KOPT-K1 (cell line): ENCODE measurements around the gene SLC45A2.
"Not testable (repeated sequence)": the region's sequence is repeated elsewhere in the genome, so short reads cannot be mapped to it uniquely, and the experiment has no call there.

ENCODE experiments used
- H3K27ac ChIP-seq: fragments of 200-600 bp; sonication (generic); 2 replicates; pipeline ENCODE4 v1.5.1; 2016; ENCODE audit warnings: antibody characterized with exemption, mild to moderate bottlenecking, low read depth, low read length; ENCODE audit not compliant: poor library complexity, severe bottlenecking
- H3K36me3 ChIP-seq: fragments of 200-600 bp; sonication (generic); 2 replicates; pipeline ENCODE4 v1.5.1; 2017; ENCODE audit warnings: antibody characterized with exemption, mild to moderate bottlenecking, low read length, moderate library complexity; ENCODE audit not compliant: insufficient read depth
- H3K9me3 ChIP-seq: fragments of 200-600 bp; sonication (generic); 2 replicates; pipeline ENCODE4 v1.5.1; 2017; ENCODE audit warnings: antibody characterized with exemption, low read length, mild to moderate bottlenecking; ENCODE audit not compliant: insufficient read depth, poor library complexity, severe bottlenecking

SLC45A2 gene

DNA sequence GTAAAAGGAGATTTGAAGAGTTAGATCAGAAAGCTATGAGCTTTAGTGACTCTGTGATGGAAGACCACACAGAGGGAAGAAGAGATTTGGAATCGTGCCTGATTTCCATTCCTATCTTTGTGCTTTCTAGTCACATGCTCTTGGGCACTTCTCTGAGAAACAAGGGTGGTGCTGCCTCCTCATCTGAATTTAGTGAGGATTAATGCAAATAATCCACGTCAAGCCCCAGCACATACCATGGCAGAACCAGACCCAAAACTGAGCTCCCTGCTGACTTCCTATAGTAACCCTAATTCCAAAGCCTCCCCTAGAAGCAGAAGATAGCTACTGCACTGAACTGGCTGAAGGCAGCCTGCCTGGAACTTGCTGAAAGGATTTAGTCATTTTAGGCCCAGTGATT lies 17.7 kb downstream of the SLC45A2 start:
- no peak overlapping the region for H3K27ac ChIP-seq
- H3K36me3 ChIP-seq = no peaks in the 10 kb centered on the region
- no peaks in the 10 kb centered on the region for H3K9me3 ChIP-seq

DNA sequence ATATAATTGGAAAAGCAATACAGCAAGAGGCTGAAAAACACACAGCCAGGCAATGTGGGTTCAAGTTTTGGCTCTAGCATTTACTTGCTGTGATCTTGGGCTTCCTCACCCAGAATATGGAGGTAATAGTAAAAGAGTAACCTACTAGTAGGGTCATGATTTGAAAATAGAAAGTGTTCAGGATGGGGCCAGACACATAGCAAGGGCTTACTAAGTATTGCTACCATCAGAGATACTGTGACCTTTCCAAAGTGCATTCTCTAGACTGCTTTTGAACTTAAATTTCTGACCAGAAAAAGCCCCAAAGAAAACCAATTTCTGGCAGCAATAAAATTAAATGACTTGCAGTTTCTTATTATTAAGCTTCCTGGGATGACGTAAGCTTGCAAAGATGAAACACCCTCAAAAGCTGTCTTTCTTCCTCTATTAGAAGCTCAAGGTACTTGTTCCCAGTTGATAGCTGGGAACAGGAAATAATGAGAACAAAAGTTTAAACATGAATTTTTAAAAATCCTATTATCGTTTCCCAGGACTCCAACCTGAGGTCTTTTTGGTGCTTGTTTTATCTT lies 20.3 kb downstream of the SLC45A2 start:
- no peak overlapping the region for H3K27ac ChIP-seq
- no peaks in the 10 kb centered on the region for H3K36me3 ChIP-seq
- no peaks in the 10 kb centered on the region for H3K9me3 ChIP-seq

DNA sequence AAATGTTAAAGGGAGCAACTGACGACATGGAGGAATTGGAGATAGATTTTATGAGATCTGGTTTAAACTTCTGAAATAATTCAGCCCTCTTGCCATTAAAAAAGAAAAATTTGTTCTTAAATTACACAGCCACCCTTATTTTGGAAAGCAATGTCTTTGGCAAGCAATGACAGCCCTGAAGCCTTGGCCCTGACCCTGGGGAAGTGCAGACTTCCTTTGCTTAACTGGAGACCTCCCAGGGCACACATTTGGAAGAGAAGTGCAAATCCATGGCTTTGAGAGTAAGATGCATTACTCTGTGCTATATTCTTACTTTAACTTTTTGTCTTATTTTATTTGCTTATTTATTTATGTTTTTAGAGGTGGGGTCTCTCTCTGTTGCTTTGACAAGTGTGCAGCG lies 26.3 kb downstream of the SLC45A2 start:
- Histone ChIP-seq H3K36me3 (no peaks in the 10 kb centered on the region), H3K9me3 (peaks cover 4% of the 10 kb centered on the region), H3K27ac (no peak overlapping the region)

DNA sequence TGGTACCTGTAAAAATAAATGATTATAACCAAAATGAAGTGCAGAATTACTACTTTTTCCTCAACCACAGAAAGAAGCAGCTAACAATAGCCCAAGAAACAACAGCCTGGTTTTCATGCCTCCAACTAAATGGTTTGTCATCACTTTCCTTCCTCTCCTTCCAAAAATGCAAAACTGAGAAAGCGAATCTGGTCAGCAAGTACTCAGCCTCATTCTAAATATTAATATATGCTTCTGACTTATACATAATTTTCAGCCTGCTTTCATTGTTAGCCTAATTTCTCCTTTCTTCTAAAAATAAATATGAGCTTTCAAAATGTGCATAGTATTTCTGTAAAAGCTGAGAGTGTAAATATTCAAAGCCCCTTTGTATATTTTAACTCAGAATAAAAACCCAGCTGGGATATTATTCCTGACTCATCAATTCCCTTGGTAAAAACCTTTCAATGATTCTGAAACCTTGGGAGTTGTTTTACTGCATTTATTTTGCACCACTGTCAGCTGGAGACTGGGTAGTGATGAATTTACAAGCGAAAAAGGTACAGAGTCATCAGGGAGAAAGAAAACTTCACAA lies 26.8 kb downstream of the SLC45A2 start:
- no peaks in the 10 kb centered on the region for H3K36me3 ChIP-seq
- no peak overlapping the region for H3K27ac ChIP-seq
- peaks cover 4% of the 10 kb centered on the region for H3K9me3 ChIP-seq

DNA sequence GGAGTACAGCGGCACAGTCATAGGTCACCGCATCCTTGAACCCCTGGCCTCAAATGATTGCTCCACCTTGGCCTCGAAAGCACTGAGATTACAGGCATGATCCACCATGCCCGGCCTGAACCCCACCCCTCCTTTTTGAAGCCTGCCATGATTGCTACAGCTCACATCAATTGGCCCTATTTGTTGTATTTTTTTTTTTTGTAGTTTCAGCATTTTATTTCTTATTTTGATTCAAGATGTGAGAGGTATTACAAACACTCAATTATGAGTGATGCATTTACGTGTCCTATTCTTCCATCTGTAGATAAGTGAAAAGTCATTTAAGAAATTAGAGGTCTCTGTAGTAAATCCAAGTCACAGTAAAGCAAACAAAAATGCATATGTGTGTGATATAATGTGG lies 32.3 kb downstream of the SLC45A2 start:
- not testable (repeated sequence) for H3K27ac ChIP-seq, H3K36me3 ChIP-seq, H3K9me3 ChIP-seq

DNA sequence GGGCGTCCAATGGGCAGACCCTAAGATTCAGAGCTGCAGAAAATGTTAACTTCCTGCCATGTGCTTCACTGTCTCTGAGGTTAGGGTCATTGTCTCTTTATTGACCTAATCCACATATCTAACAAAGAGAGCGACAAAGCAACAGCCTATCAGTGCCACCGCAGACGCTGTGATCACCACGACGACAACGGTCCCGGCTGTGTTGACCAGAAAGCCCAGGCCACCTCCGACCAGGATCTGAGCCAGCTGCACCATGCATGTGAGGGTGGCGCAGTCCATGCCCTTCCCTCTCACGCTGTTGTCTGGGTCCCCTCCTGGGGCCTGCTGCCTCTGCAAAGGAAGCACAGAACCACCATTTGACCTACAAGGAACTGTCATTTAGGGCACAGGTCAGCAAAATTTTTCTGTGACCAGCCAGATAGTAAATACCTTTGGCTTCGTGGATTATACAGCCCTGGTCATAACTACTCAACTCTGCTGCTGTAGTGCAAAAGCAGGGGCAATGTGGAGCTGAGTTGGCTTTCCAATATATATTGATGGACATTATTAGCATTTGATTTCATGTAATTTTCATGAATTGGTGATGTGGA lies 39.9 kb downstream of the SLC45A2 start:
- H3K9me3 ChIP-seq = no peaks in the 10 kb centered on the region
- no peaks in the 10 kb centered on the region for H3K36me3 ChIP-seq

DNA sequence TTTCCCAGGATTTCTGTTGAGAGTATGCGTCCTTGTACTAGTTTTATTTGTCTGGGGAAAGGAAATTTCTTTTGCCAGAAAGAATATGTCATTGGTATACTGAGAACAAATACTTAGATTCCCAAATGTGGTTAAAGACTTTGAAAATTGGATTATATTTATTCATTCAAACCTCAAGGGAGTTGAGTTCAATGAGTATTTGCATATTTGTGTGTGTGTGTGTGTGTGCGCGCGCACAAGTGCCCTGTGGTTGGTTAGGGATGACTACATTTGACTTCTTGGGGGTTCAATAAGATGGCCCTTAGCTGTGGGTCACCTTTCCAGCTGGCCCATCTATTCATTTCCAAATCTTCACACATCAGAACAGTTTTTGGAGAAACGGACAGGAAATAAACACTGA lies 43.4 kb downstream of the SLC45A2 start:
- Histone ChIP-seq H3K36me3 (no peaks in the 10 kb centered on the region), H3K9me3 (no peaks in the 10 kb centered on the region), H3K27ac (no peak overlapping the region)

More for the DNA sequence above, 39.9 kb downstream of the SLC45A2 start:
- no peak overlapping the region for H3K27ac ChIP-seq

DNA sequence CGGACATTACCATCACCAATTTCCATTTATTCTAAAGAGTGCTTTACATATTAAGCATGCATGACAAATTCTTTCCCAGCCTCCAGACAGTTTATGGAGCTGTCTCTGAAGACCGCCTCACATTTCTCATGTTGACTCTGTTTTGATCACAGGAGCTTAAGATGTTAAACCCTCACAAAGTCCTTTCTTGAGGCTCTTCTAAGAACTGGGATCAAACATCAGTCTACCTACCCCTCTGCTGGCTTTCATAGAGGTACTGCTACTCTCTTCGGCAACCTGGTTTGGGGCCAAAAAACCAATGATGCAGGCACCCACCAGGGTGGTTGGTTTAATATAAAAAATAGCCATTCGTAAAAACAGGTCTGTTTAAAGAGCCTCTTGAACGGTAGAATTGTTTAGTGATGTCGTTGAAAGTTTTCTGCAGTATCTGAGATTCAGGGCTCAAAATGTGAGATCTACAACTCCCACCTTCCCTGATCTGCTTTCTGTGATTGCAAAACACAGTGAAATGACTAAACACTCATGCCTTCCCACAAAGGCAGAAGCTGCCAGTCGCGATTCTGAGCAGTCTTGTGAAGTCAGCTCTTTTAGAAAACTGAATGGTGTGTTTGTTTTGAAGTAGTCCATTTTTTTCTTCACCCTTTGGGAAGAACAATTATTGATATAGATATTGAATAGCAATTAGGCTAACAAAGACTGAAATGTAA lies 44.8 kb downstream of the SLC45A2 start:
- no peaks in the 10 kb centered on the region for H3K9me3 ChIP-seq
- no peaks in the 10 kb centered on the region for H3K36me3 ChIP-seq
- H3K27ac ChIP-seq = no peak overlapping the region

DNA sequence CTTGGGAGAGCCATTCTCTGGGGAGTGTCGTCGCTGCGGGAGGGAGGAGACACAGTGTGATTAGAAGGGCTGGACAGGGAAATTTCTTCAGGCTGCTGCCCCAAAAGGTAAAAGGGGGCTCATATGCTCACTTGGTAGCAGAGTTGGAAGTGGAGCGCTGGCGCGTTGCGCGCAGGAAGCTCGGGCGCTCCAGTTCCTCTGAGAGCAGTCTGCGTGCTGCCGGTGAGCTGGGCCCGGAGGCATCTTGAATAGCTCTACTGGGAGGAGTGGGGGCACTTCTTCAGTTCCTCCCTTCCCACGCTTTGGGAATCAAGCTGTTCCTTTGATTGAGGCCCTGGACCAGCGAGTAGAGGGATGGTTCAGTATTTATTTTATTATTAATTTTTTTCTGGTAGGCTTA lies 45.6 kb downstream of the SLC45A2 start:
- Histone ChIP-seq H3K27ac (no peak overlapping the region), H3K36me3 (no peaks in the 10 kb centered on the region), H3K9me3 (no peaks in the 10 kb centered on the region)

DNA sequence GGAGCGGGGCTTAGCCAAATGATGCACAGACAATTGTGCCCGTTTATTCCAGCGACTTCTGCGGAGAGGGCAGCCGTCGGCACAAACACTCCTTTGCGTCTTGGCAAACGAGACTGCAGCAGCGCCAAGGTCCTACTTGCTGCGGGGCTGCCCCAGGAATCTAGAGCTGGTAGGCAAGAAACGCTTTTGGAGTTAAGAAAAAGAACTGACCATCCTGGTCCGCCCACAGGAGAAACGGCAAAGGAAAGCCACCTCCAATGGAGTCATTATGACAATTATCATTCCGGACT lies 46.0 kb downstream of the SLC45A2 start:
- Histone ChIP-seq H3K9me3 (no peaks in the 10 kb centered on the region), H3K27ac (no peak overlapping the region), H3K36me3 (no peaks in the 10 kb centered on the region)

DNA sequence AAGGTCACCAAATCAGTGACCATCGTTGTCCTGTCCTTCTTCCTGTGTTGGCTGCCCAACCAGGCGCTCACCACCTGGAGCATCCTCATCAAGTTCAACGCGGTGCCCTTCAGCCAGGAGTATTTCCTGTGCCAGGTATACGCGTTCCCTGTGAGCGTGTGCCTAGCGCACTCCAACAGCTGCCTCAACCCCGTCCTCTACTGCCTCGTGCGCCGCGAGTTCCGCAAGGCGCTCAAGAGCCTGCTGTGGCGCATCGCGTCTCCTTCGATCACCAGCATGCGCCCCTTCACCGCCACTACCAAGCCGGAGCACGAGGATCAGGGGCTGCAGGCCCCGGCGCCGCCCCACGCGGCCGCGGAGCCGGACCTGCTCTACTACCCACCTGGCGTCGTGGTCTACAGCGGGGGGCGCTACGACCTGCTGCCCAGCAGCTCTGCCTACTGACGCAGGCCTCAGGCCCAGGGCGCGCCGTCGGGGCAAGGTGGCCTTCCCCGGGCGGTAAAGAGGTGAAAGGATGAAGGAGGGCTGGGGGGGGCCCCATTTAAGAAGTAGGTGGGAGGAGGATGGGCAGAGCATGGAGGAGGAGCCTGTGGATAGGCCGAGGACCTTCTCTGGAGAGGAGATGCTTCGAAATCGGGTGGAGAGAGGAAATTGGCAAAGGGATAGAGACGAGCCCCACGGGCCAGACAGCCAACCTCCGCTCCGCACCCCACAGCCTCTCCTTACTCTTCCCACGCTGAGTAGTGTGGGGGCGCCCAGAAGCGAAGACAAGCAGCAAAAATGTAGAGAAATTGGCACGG lies 46.6 kb downstream of the SLC45A2 start:
- Histone ChIP-seq H3K9me3 (no peaks in the 10 kb centered on the region), H3K27ac (no peak overlapping the region), H3K36me3 (no peaks in the 10 kb centered on the region)

DNA sequence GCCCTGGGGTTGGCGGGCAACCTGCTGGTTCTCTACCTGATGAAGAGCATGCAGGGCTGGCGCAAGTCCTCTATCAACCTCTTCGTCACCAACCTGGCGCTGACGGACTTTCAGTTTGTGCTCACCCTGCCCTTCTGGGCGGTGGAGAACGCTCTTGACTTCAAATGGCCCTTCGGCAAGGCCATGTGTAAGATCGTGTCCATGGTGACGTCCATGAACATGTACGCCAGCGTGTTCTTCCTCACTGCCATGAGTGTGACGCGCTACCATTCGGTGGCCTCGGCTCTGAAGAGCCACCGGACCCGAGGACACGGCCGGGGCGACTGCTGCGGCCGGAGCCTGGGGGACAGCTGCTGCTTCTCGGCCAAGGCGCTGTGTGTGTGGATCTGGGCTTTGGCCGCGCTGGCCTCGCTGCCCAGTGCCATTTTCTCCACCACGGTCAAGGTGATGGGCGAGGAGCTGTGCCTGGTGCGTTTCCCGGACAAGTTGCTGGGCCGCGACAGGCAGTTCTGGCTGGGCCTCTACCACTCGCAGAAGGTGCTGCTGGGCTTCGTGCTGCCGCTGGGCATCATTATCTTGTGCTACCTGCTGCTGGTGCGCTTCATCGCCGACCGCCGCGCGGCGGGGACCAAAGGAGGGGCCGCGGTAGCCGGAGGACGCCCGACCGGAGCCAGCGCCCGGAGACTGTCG lies 47.3 kb downstream of the SLC45A2 start:
- no peak overlapping the region for H3K27ac ChIP-seq
- no peaks in the 10 kb centered on the region for H3K36me3 ChIP-seq
- no peaks in the 10 kb centered on the region for H3K9me3 ChIP-seq

DNA sequence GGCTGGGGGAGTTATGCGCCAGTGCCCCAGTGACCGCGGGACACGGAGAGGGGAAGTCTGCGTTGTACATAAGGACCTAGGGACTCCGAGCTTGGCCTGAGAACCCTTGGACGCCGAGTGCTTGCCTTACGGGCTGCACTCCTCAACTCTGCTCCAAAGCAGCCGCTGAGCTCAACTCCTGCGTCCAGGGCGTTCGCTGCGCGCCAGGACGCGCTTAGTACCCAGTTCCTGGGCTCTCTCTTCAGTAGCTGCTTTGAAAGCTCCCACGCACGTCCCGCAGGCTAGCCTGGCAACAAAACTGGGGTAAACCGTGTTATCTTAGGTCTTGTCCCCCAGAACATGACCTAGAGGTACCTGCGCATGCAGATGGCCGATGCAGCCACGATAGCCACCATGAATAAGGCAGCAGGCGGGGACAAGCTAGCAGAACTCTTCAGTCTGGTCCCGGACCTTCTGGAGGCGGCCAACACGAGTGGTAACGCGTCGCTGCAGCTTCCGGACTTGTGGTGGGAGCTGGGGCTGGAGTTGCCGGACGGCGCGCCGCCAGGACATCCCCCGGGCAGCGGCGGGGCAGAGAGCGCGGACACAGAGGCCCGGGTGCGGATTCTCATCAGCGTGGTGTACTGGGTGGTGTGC lies 48.0 kb downstream of the SLC45A2 start, which contains the start of gene RXFP3:
Gene RXFP3 (plus strand): TSS at position 6 of the 636 bp plus-strand sequence. CDS start 355 bp downstream, at position 361.
- Histone ChIP-seq H3K9me3 (no peaks in the 10 kb centered on the region), H3K36me3 (no peaks in the 10 kb centered on the region), H3K27ac (no peak within 1 kb of the TSS)

DNA sequence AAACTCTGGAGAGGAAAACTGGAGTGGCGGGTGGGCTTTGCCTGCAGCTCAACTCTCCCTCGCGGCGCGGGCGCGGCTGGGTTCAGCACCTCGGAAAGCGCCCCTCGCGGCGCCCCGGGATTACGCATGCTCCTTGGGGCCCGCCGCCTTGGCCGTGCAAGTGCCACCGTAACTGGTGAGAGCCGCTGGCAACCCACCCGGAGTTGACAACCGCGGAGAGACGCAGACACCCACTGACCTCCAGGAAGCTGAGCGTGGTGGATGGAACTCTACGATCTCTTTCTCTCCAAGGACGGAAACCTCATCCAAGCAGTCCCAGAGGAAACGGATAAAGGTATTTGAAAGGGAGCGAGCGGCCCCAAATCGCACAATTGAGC lies 48.5 kb downstream of the SLC45A2 start:
- no peak overlapping the region for H3K27ac ChIP-seq
- no peaks in the 10 kb centered on the region for H3K9me3 ChIP-seq
- H3K36me3 ChIP-seq = no peaks in the 10 kb centered on the region
